Gastrocnemius medialis (tissue), 4 donors: Measurements from ENCODE around the gene PDCD7.

ENCODE experiments used
- POLR2A ChIP-seq, 2 donors: fragments of 450-650 bp; IDR thresholded peaks; one replicate each; pipeline ENCODE4 v1.6.1; 2017; ENCODE audit warnings: antibody characterized with exemption in 2 of 2, mild to moderate bottlenecking in 2 of 2, moderate library complexity in 2 of 2
- TF ChIP-seq, protein P1 (sequence below), 5 experiments: fragments of 450-650 bp in 3 of 5; fragments of 200-600 bp in 2 of 5; sonication (generic) in 2 of 5; IDR thresholded peaks in 4 of 5; conservative IDR thresholded peaks in 1 of 5; 1 replicate in 4 of 5; 2 replicates in 1 of 5; pipeline ENCODE4 v1.5.1; 2016 to 2019; ENCODE audit warnings: antibody characterized with exemption in 5 of 5, mild to moderate bottlenecking in 3 of 5, moderate library complexity in 3 of 5

GRCh38 chr15:65132878-65133547 is 595 bp downstream of the PDCD7 start:
- TF ChIP-seq, protein P1, sequence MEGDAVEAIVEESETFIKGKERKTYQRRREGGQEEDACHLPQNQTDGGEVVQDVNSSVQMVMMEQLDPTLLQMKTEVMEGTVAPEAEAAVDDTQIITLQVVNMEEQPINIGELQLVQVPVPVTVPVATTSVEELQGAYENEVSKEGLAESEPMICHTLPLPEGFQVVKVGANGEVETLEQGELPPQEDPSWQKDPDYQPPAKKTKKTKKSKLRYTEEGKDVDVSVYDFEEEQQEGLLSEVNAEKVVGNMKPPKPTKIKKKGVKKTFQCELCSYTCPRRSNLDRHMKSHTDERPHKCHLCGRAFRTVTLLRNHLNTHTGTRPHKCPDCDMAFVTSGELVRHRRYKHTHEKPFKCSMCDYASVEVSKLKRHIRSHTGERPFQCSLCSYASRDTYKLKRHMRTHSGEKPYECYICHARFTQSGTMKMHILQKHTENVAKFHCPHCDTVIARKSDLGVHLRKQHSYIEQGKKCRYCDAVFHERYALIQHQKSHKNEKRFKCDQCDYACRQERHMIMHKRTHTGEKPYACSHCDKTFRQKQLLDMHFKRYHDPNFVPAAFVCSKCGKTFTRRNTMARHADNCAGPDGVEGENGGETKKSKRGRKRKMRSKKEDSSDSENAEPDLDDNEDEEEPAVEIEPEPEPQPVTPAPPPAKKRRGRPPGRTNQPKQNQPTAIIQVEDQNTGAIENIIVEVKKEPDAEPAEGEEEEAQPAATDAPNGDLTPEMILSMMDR (IDR thresholded peaks at IDR 0.05 in 4 of 5, conservative IDR thresholded peaks at IDR 0.05 in 1 of 5), result no peak
- no peak for TF ChIP-seq POLR2A (IDR thresholded peaks at IDR 0.05)
